ENCODE results near the gene SIX5.

Gene SIX5

GRCh38 chr19:45716359-45717130 is 52.5 kb downstream of the SIX5 start:
- DNase-seq (ENCODE audit: low read depth in 2 of 3, low spot score in 2 of 3): peak in 1 of 3 experiments; percentile 16

- DNase-seq (ENCODE audit: low read depth in 2 of 3, low spot score in 2 of 3): no peak
Measured at GRCh38 chr19:45715139-45715538, 53.9 kb downstream of the SIX5 start.
